Aorta (tissue), 5 donors: ENCODE results near the gene IGIP. TPM values are rescaled to one million over a fixed set of nuclear protein-coding genes. Genes with fewer than 3 reads are reported as not detected.

Experiments used
- ATAC-seq: fragments of 200-7000 bp; cut with Tn5 transposase; one replicate; pipeline ENCODE4 v1.9.1; 2022; ENCODE audit warnings: moderate library complexity; ENCODE audit not compliant: low FRiP score
- DNase-seq, 2 donors: peaks; one replicate each; pipeline ENCODE4 v3.0.0-alpha.2; 2020
- H3K27ac ChIP-seq, 2 donors: one replicate each; pipeline ENCODE4 v1.5.1; 2013; ENCODE audit warnings: low read length in 2 of 2, mild to moderate bottlenecking in 2 of 2, moderate library complexity in 2 of 2, control low read depth in 1 of 2, inconsistent platforms in 1 of 2, low read depth in 1 of 2
- H3K27me3 ChIP-seq, 2 donors: one replicate each; pipeline ENCODE4 v1.6.1; 2013; ENCODE audit warnings: control low read depth in 1 of 2, low read length in 1 of 2, mild to moderate bottlenecking in 1 of 2, moderate library complexity in 1 of 2; ENCODE audit not compliant: insufficient read depth in 2 of 2, control insufficient read depth in 1 of 2
- H3K36me3 ChIP-seq, 2 donors: one replicate each; pipeline ENCODE4 v1.6.1; 2013; ENCODE audit warnings: control low read depth in 1 of 2, low read length in 1 of 2, mild to moderate bottlenecking in 1 of 2; ENCODE audit not compliant: insufficient read depth in 2 of 2, control insufficient read depth in 1 of 2
- H3K4me1 ChIP-seq, 2 donors: one replicate each; pipeline ENCODE4 v1.6.1; 2013; ENCODE audit warnings: low read length in 2 of 2, control low read depth in 1 of 2, mild to moderate bottlenecking in 1 of 2, moderate library complexity in 1 of 2; ENCODE audit not compliant: insufficient read depth in 2 of 2, control insufficient read depth in 1 of 2
- H3K4me3 ChIP-seq, 2 donors: one replicate each; pipeline ENCODE4 v1.5.1; 2013; ENCODE audit warnings: low read length in 2 of 2, control low read depth in 1 of 2, mild to moderate bottlenecking in 1 of 2
- H3K9me3 ChIP-seq: one replicate; pipeline ENCODE4 v1.6.1; 2013; ENCODE audit warnings: mild to moderate bottlenecking, low read length; ENCODE audit not compliant: control insufficient read depth
- WGBS, 2 donors: extraction: QIAGEN DNeasy Blood & Tissue Kit; methylation state at CpG; one replicate each; pipeline ENCODE4 v1.1.7; 2013; 5-methylcytosine and 5-hydroxymethylcytosine counted together
- intact Hi-C, 2 donors: fragments of 100-400 bp; cut with DNase I; formaldehyde crosslinking; loops; one replicate each; pipeline versions ENCODE4 v1.14.2 to v1.15.0; 2022
- polyA plus RNA-seq, 2 donors: library from polyadenylated mRNA; stranded (reverse); fragments of 200-250 nt; gene quantifications; one replicate each; pipeline ENCODE4 v1.2.3, GENCODE V29; 2013
- total RNA-seq, 2 donors: library from RNA; stranded (reverse); fragmentation: NEBNext Ultra II Directional; extraction: Animal tissue kit (Norgen Biotek cat#: 25700); gene quantifications; one replicate each; pipeline ENCODE4 v1.2.1, GENCODE V29; 2021
- donor health status: healthy with polysubstance abuse.
- donor health status: Bipolar disorder and iron deficiency.
- donor health status: DM: no; HTN: no; CAD: no.
- donor health status: DM: no; HTN: no; CAD: no.
- donor health status: DM: yes; HTN: yes; CAD: no.

IGIP gene
- total and polyA plus RNA-seq, 4 donors, result 12.9 to 29.1 (median 23.6) TPM

- DNase-seq (no peak), ATAC-seq (no peak)
- Histone ChIP-seq H3K27me3 (no peaks in the 10 kb centered on the region), H3K27ac (no peak overlapping the region), H3K36me3 (no peaks in the 10 kb centered on the region), H3K4me1 (peaks cover 1 to 2% of the 10 kb centered on the region in 2 donors), H3K4me3 (no peak overlapping the region), H3K9me3 (no peaks in the 10 kb centered on the region)
- 90% methylated on average over 5 of the region's 5 CpGs for WGBS, 2 donors
- intact Hi-C loops, result loop anchor here in 1 of 2 donors (5.0 kb wide), 1 partner anchor 70 kb away; no protein-coding TSS in a partner anchor
These were observed 16.5 kb downstream of the IGIP start for GRCh38 chr5:140142246-140142645.

- ATAC-seq (no peak), DNase-seq (no peak)
- Histone ChIP-seq H3K27ac (no peak overlapping the region), H3K36me3 (no peaks in the 10 kb centered on the region), H3K4me3 (no peak overlapping the region), H3K27me3 (no peaks in the 10 kb centered on the region), H3K4me1 (peaks cover 1 to 2% of the 10 kb centered on the region in 2 donors), H3K9me3 (no peaks in the 10 kb centered on the region)
- WGBS, 2 donors, result 83 to 96% methylated on average over 7 of the region's 7 CpGs
- intact Hi-C loops, result loop anchor here in 1 of 2 donors (5.0 kb wide), 1 partner anchor 71 kb away; no protein-coding TSS in a partner anchor
These were observed 17.1 kb downstream of the IGIP start for GRCh38 chr5:140142856-140143255.

- H3K9me3 ChIP-seq, result no peaks in the 10 kb centered on the region
- ATAC-seq (no peak), DNase-seq (no peak)
- H3K4me1 ChIP-seq, result peaks cover 1 to 2% of the 10 kb centered on the region in 2 donors
- no peak overlapping the region for H3K4me3 ChIP-seq
- no peaks in the 10 kb centered on the region for H3K36me3 ChIP-seq
- WGBS, 2 donors, result 97 to 98% methylated on average over 3 of the region's 3 CpGs
- H3K27ac ChIP-seq, result no peak overlapping the region
- H3K27me3 ChIP-seq, result no peaks in the 10 kb centered on the region
- intact Hi-C loops, result loop anchor here (2.0 to 5.0 kb wide), 2 partner anchors 29 to 71 kb away; partner anchors contain the start of gene PURA (in 1 of the 2)
These were observed 18.0 kb downstream of the IGIP start for GRCh38 chr5:140143521-140144258.

GRCh38 chr5:140145256-140145655 lies 19.5 kb downstream of the IGIP start:
- Histone ChIP-seq H3K36me3 (no peaks in the 10 kb centered on the region), H3K9me3 (no peaks in the 10 kb centered on the region), H3K27me3 (no peaks in the 10 kb centered on the region), H3K27ac (no peak overlapping the region), H3K4me1 (peaks cover 1 to 2% of the 10 kb centered on the region in 2 donors), H3K4me3 (no peak overlapping the region)
- intact Hi-C loops, result loop anchor here (2.0 to 5.0 kb wide), 2 partner anchors 30 to 33 kb away; partner anchors contain the start of gene PURA (in 2 of the 2)
- WGBS, 2 donors, result 87 to 91% methylated on average over 3 of the region's 3 CpGs
- ATAC-seq, result no peak
- DNase-seq, result no peak

- Histone ChIP-seq H3K27me3 (no peaks in the 10 kb centered on the region), H3K36me3 (no peaks in the 10 kb centered on the region), H3K4me3 (peak overlapping the region in 1 of 2 donors; percentile 5), H3K27ac (no peak overlapping the region), H3K9me3 (no peaks in the 10 kb centered on the region), H3K4me1 (no peaks in the 10 kb centered on the region)
- peak; percentile 82 to 93 for DNase-seq
- ATAC-seq, result peak; percentile 90
- WGBS, 2 donors, result 14 to 15% methylated on average over 51 to 64 of the region's 64 CpGs
- intact Hi-C loops, result loop anchor here (2.0 to 5.0 kb wide), 2 partner anchors 31 to 34 kb away; partner anchors contain the start of gene PURA (in 2 of the 2)
These were observed 20.2 kb downstream of the IGIP start for GRCh38 chr5:140145818-140146522.

GRCh38 chr5:140146523-140146842 lies 20.7 kb downstream of the IGIP start:
- ATAC-seq (no peak), DNase-seq (no peak)
- WGBS, 2 donors, result 65 to 69% methylated on average over 14 of the region's 14 CpGs
- no peaks in the 10 kb centered on the region for H3K36me3 ChIP-seq
- no peaks in the 10 kb centered on the region for H3K27me3 ChIP-seq
- no peaks in the 10 kb centered on the region for H3K9me3 ChIP-seq
- H3K4me3 ChIP-seq, result no peak overlapping the region
- H3K4me1 ChIP-seq, result no peaks in the 10 kb centered on the region
- intact Hi-C loops, result loop anchor here in 1 of 2 donors (5.0 kb wide), 1 partner anchor 34 kb away; the partner anchor contains the start of gene PURA
- H3K27ac ChIP-seq, result no peak overlapping the region

GRCh38 chr5:140147460-140147859 lies 21.7 kb downstream of the IGIP start:
- ATAC-seq, result no peak
- Histone ChIP-seq H3K4me3 (no peak overlapping the region), H3K27me3 (no peaks in the 10 kb centered on the region), H3K4me1 (no peaks in the 10 kb centered on the region), H3K9me3 (no peaks in the 10 kb centered on the region), H3K27ac (no peak overlapping the region), H3K36me3 (no peaks in the 10 kb centered on the region)
- intact Hi-C loops, result loop anchor here in 1 of 2 donors (5.0 kb wide), 1 partner anchor 35 kb away; the partner anchor contains the start of gene PURA
- WGBS, 2 donors, result 59 to 94% methylated on average over 1 of the region's 1 CpG
- DNase-seq, result no peak

- DNase-seq (no peak), ATAC-seq (no peak)
- intact Hi-C loops, result loop anchor here in 1 of 2 donors (5.0 kb wide), 1 partner anchor 36 kb away; the partner anchor contains the start of gene PURA
- no peaks in the 10 kb centered on the region for H3K9me3 ChIP-seq
- no peaks in the 10 kb centered on the region for H3K36me3 ChIP-seq
- no peaks in the 10 kb centered on the region for H3K27me3 ChIP-seq
- no peak overlapping the region for H3K27ac ChIP-seq
- no peak overlapping the region for H3K4me3 ChIP-seq
- 31 to 45% methylated on average over 6 of the region's 6 CpGs for WGBS, 2 donors
- H3K4me1 ChIP-seq, result no peaks in the 10 kb centered on the region
These were observed 22.8 kb downstream of the IGIP start for GRCh38 chr5:140148508-140148907.
